ENCODE results near the gene AQP6. TPM values are rescaled to one million over a fixed set of nuclear protein-coding genes. Genes with fewer than 3 reads are reported as not detected.

The AQP6 gene
- total RNA-seq, 2 experiments from 2014 or later: not detected

- Histone ChIP-seq H3K4me1 (ENCODE audit: insufficient read depth, low read length, poor library complexity, severe bottlenecking) (peaks cover 12% of the 10 kb centered on the region), H3K9me3 (ENCODE audit: low read length) (no peaks in the 10 kb centered on the region)
These were observed 33.0 kb upstream of the AQP6 start for GRCh38 chr12:49939707-49940106.

GRCh38 chr12:49941556-49942511 lies 30.9 kb upstream of the AQP6 start:
- no peak overlapping the region for H3K4me2 ChIP-seq (ENCODE audit: low read length)
- POLR2A ChIA-PET: no interaction called here
- no peak for DNase-seq (ENCODE audit: low spot score)

More at GRCh38 chr12:49939707-49940106, 33.0 kb upstream of the AQP6 start:
- Histone ChIP-seq H3K79me2 (ENCODE audit: insufficient read depth, low read depth, low read length) (no peaks in the 10 kb centered on the region), H2AFZ (ENCODE audit: low read length) (no peak overlapping the region), H3K4me3 (ENCODE audit: low read depth, low read length, poor library complexity, severe bottlenecking) (no peak overlapping the region), H3K36me3 (ENCODE audit: insufficient read depth, low read length) (no peaks in the 10 kb centered on the region), H3K27ac (ENCODE audit: low read depth, low read length, poor library complexity, severe bottlenecking) (no peak overlapping the region), H3K9me2 (ENCODE audit: insufficient read depth, low read length) (no peaks in the 10 kb centered on the region), H4K20me1 (ENCODE audit: insufficient read depth, low read length) (no peaks in the 10 kb centered on the region), H3K4me2 (ENCODE audit: low read length) (no peak overlapping the region)
- intact Hi-C loops (cut with micrococcal nuclease; ENCODE audit: unreplicated experiment): loop anchor here (10.0 kb wide), 1 partner anchor 75 kb away; no protein-coding TSS in a partner anchor
- no peak for TF ChIP-seq EZH2phosphoT487 (IDR thresholded peaks at IDR 0.05; ENCODE audit: borderline replicate concordance, low read depth, low read length)
- no peak for TF ChIP-seq CTCF (conservative IDR thresholded peaks at IDR 0.05; ENCODE audit: low read length)
- DNase-seq (ENCODE audit: low spot score): no peak
- ChIA-PET CTCF (ENCODE audit: unreplicated experiment) (interaction anchor here (1.5 kb wide), 1 partner anchor 131 kb away, joined by 3 read pairs; no protein-coding TSS in a partner anchor), POLR2A (interaction anchor here (0.5 to 0.6 kb wide), 2 partner anchors 32 to 222 kb away, joined by 3 read pairs; no protein-coding TSS in a partner anchor)
- no TSS peak for BruUV-seq (replicated peaks)

GRCh38 chr12:49942512-49942893 lies 30.2 kb upstream of the AQP6 start:
- Histone ChIP-seq H3K4me3 (ENCODE audit: low read depth, low read length, poor library complexity, severe bottlenecking) (no peak overlapping the region), H3K79me2 (ENCODE audit: insufficient read depth, low read depth, low read length) (no peaks in the 10 kb centered on the region), H3K4me2 (ENCODE audit: low read length) (no peak overlapping the region), H2AFZ (ENCODE audit: low read length) (no peak overlapping the region; the same call in 1 of the 2 replicates), H3K36me3 (ENCODE audit: insufficient read depth, low read length) (no peaks in the 10 kb centered on the region), H4K20me1 (ENCODE audit: insufficient read depth, low read length) (no peaks in the 10 kb centered on the region), H3K9me2 (ENCODE audit: insufficient read depth, low read length) (no peaks in the 10 kb centered on the region), H3K9me3 (ENCODE audit: low read length) (no peaks in the 10 kb centered on the region), H3K27ac (ENCODE audit: low read depth, low read length, poor library complexity, severe bottlenecking) (no peak overlapping the region), H3K4me1 (ENCODE audit: insufficient read depth, low read length, poor library complexity, severe bottlenecking) (peaks cover 20% of the 10 kb centered on the region)
- intact Hi-C loops (cut with micrococcal nuclease; ENCODE audit: unreplicated experiment): loop anchor here (10.0 kb wide), 1 partner anchor 78 kb away; no protein-coding TSS in a partner anchor
- BruUV-seq (replicated peaks): no TSS peak
- ChIA-PET CTCF (ENCODE audit: unreplicated experiment) (interaction anchor here (0.5 to 1.0 kb wide), 2 partner anchors 25 to 28 kb away, joined by 3 to 9 read pairs; no protein-coding TSS in a partner anchor), POLR2A (no interaction called here)
- no peak for DNase-seq (ENCODE audit: low spot score)
- TF ChIP-seq CTCF (conservative IDR thresholded peaks at IDR 0.05; ENCODE audit: low read length): no peak
- TF ChIP-seq EZH2phosphoT487 (IDR thresholded peaks at IDR 0.05; ENCODE audit: borderline replicate concordance, low read depth, low read length): no peak

More at GRCh38 chr12:49941556-49942511, 30.9 kb upstream of the AQP6 start:
- no peak overlapping the region for H3K27ac ChIP-seq (ENCODE audit: low read depth, low read length, poor library complexity, severe bottlenecking)
- TF ChIP-seq EZH2phosphoT487 (IDR thresholded peaks at IDR 0.05; ENCODE audit: borderline replicate concordance, low read depth, low read length): no peak
- peaks cover 20% of the 10 kb centered on the region for H3K4me1 ChIP-seq (ENCODE audit: insufficient read depth, low read length, poor library complexity, severe bottlenecking)
- BruUV-seq (replicated peaks): no TSS peak
- H3K9me3 ChIP-seq (ENCODE audit: low read length): no peaks in the 10 kb centered on the region
- no peaks in the 10 kb centered on the region for H3K79me2 ChIP-seq (ENCODE audit: insufficient read depth, low read depth, low read length)
- no peaks in the 10 kb centered on the region for H3K9me2 ChIP-seq (ENCODE audit: insufficient read depth, low read length)
- no peaks in the 10 kb centered on the region for H4K20me1 ChIP-seq (ENCODE audit: insufficient read depth, low read length)
- intact Hi-C loops (cut with micrococcal nuclease; ENCODE audit: unreplicated experiment): loop anchor here (10.0 kb wide), 1 partner anchor 77 kb away; no protein-coding TSS in a partner anchor
- H3K4me3 ChIP-seq (ENCODE audit: low read depth, low read length, poor library complexity, severe bottlenecking): no peak overlapping the region
- CTCF ChIA-PET (ENCODE audit: unreplicated experiment): interaction anchor here (0.5 kb wide), 1 partner anchor 28 kb away, joined by 9 read pairs; no protein-coding TSS in a partner anchor
- no peaks in the 10 kb centered on the region for H3K36me3 ChIP-seq (ENCODE audit: insufficient read depth, low read length)
- peak overlapping the region; percentile 10; the same call in 1 of the 2 replicates for H2AFZ ChIP-seq (ENCODE audit: low read length)

Measured in OCI-LY7 (cell line).